K562 (cell line): ENCODE results near the gene TOX2. TPM values are rescaled to one million over a fixed set of nuclear protein-coding genes. Genes with fewer than 3 reads are reported as not detected.

Experiments
- ARHGAP35 ChIP-seq: fragments of 450-650 bp; IDR thresholded peaks from 2 replicates; pipeline ENCODE4 v1.6.1; 2018; ENCODE audit not compliant: partially characterized antibody
- ARID2 ChIP-seq: fragments of 450-650 bp; IDR thresholded peaks from 2 replicates; pipeline ENCODE4 v1.6.1; 2017; ENCODE audit warnings: antibody characterized with exemption, mild to moderate bottlenecking
- CREM ChIP-seq: IDR thresholded peaks from 2 replicates; pipeline ENCODE4 v1.6.1; 2014; ENCODE audit warnings: antibody characterized with exemption, low read depth
- GTF2B ChIP-seq: IDR thresholded peaks from 2 replicates; pipeline ENCODE4 v1.6.1; 2011; ENCODE audit not compliant: insufficient read length; ENCODE audit errors: extremely low read depth
- KLF1 ChIP-seq: fragments of 450-650 bp; IDR thresholded peaks from 2 replicates; pipeline ENCODE4 v1.6.1; 2016; ENCODE audit warnings: missing genetic modification characterization, missing compliant biosample characterization
- MAFK ChIP-seq: IDR thresholded peaks from 2 replicates; pipeline ENCODE4 v1.6.1; 2011; ENCODE audit warnings: low read length, improper control_type of control experiment
- MCM2 ChIP-seq: fragments of 450-650 bp; IDR thresholded peaks from 2 replicates; pipeline ENCODE4 v1.6.1; 2017; ENCODE audit warnings: low read depth, mild to moderate bottlenecking
- MED1 ChIP-seq: sonication (generic); formaldehyde crosslinking; IDR thresholded peaks from 2 replicates; pipeline ENCODE4 v1.8.1; 2023; ENCODE audit warnings: missing genetic modification reagents, borderline replicate concordance
- NR1H2 ChIP-seq: sonication (generic); formaldehyde crosslinking; IDR thresholded peaks from 2 replicates; pipeline ENCODE4 v1.4.0; 2020; ENCODE audit warnings: mild to moderate bottlenecking, missing genetic modification reagents
- NRF1 ChIP-seq, 2 experiments: fragments of 450-650 bp; IDR thresholded peaks in 1 of 2; conservative IDR thresholded peaks in 1 of 2; 2 replicates each; pipeline ENCODE4 v1.6.1; 2014; ENCODE audit warnings: mild to moderate bottlenecking in 2 of 2
- PML ChIP-seq: IDR thresholded peaks from 2 replicates; pipeline ENCODE4 v1.6.1; 2012; ENCODE audit warnings: low read length, inconsistent platforms
- RBM14 ChIP-seq: fragments of 200-400 bp; formaldehyde crosslinking; IDR thresholded peaks from 2 replicates; pipeline ENCODE4 v1.6.1; 2018; ENCODE audit warnings: low read depth, mild to moderate bottlenecking, low read length, moderate library complexity, borderline replicate concordance; ENCODE audit not compliant: insufficient read depth
- STAG1 ChIP-seq: sonication (generic); formaldehyde crosslinking; IDR thresholded peaks from 2 replicates; pipeline ENCODE4 v1.5.0; 2020; ENCODE audit warnings: missing genetic modification reagents, borderline replicate concordance
- XRCC4 ChIP-seq: IDR thresholded peaks from one replicate; pipeline ENCODE4 v1.6.1; 2011; ENCODE audit not compliant: insufficient read depth, insufficient read length; ENCODE audit errors: extremely low read depth
- YBX1 ChIP-seq: fragments of 450-650 bp; IDR thresholded peaks from 2 replicates; pipeline ENCODE4 v1.7.1; 2016; ENCODE audit warnings: mild to moderate bottlenecking
- ZNF57 ChIP-seq: fragments of 450-650 bp; formaldehyde crosslinking; IDR thresholded peaks from 2 replicates; pipeline ENCODE4 v1.4.0; 2020; ENCODE audit warnings: mild to moderate bottlenecking, moderate library complexity
- polyA plus RNA-seq, 8 experiments: library from polyadenylated mRNA; depleted of rRNA in 4 of 8; stranded (reverse) in 5 of 8; unstranded in 3 of 8; fragments of >200 nt; fragmentation: Nextera tagmentation in 2 of 8; fragmentation: Illumina TruSeq in 1 of 8; extraction: Ambion mirVana in 2 of 8; extraction: Trizol in 1 of 8; gene quantifications; 2 replicates each; pipeline versions ENCODE4 v1.2.1 to v1.2.3, GENCODE V29; 2011 to 2014; ENCODE audit warnings: inconsistent platforms in 1 of 8, missing spikeins in 1 of 8
- total RNA-seq, 7 experiments: library from RNA; depleted of rRNA in 6 of 7; stranded (reverse); fragments of >200 nt in 6 of 7; fragmentation: Illumina TruSeq in 2 of 7; extraction: Trizol in 2 of 7; gene quantifications; 2 replicates each; pipeline versions ENCODE4 v1.2.1 to v1.2.3, GENCODE V29; 2011 to 2021; ENCODE audit warnings: low replicate concordance in 1 of 7
- TF ChIP-seq, protein P1 (sequence below), 2 experiments: fragments of 450-650 bp; formaldehyde crosslinking in 1 of 2; IDR thresholded peaks; 2 replicates each; pipeline versions ENCODE4 v1.4.0 to v1.6.1; 2014 to 2020; ENCODE audit warnings: mild to moderate bottlenecking in 2 of 2, borderline replicate concordance in 1 of 2, low read depth in 1 of 2

Gene TOX2
- total and polyA plus RNA-seq, 9 of the 15 experiments (the other 6 are each of a cell fraction or from before 2014, with no cell fraction given) = not detected

DNA sequence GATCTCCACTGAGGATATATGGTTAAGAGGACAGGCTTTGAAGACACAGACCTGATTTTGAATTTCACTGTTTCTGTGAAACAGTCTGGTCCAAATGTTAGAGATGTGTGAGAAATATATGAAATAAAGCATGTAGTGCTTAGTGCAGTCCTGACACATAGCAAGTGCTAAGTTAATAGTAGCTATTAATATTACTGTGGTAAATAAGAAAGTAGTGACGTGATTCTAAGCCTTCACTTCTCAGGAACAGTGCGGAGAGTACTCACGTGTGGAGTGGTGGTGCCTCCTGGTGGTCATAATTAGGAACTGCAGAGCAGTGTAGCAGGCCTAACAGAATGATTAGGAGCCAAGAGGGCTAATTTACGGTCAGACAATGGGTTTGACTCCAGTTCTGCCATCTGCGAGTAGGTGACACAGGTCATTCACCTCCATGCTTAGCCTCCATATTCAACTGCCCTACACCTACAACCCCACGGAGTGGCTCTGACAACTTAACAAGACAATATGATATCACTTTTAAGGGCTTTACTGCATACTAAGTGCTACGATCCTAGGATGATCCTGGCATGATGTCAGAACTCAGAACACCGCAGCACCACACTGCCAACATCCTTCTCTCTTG lies 166.1 kb downstream of the TOX2 start (continued):
- TF ChIP-seq, protein P1, sequence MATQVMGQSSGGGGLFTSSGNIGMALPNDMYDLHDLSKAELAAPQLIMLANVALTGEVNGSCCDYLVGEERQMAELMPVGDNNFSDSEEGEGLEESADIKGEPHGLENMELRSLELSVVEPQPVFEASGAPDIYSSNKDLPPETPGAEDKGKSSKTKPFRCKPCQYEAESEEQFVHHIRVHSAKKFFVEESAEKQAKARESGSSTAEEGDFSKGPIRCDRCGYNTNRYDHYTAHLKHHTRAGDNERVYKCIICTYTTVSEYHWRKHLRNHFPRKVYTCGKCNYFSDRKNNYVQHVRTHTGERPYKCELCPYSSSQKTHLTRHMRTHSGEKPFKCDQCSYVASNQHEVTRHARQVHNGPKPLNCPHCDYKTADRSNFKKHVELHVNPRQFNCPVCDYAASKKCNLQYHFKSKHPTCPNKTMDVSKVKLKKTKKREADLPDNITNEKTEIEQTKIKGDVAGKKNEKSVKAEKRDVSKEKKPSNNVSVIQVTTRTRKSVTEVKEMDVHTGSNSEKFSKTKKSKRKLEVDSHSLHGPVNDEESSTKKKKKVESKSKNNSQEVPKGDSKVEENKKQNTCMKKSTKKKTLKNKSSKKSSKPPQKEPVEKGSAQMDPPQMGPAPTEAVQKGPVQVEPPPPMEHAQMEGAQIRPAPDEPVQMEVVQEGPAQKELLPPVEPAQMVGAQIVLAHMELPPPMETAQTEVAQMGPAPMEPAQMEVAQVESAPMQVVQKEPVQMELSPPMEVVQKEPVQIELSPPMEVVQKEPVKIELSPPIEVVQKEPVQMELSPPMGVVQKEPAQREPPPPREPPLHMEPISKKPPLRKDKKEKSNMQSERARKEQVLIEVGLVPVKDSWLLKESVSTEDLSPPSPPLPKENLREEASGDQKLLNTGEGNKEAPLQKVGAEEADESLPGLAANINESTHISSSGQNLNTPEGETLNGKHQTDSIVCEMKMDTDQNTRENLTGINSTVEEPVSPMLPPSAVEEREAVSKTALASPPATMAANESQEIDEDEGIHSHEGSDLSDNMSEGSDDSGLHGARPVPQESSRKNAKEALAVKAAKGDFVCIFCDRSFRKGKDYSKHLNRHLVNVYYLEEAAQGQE (IDR thresholded peaks at IDR 0.05; ENCODE audit: borderline replicate concordance) = peak; percentile 93
- TF ChIP-seq, protein P1 (CRISPR knock-in tag; IDR thresholded peaks at IDR 0.05; ENCODE audit: low read depth) = no peak
- no peak for TF ChIP-seq ARHGAP35
- TF ChIP-seq ARID2 = peak; percentile 79
- peak; percentile 45; the same call in 1 of the 2 replicates for TF ChIP-seq CREM
- TF ChIP-seq RBM14 = no peak
- TF ChIP-seq MAFK = no peak
- TF ChIP-seq GTF2B = no peak
- no peak for TF ChIP-seq XRCC4
- peak; percentile 91 for TF ChIP-seq STAG1 (CRISPR knock-in tag)
- no peak for TF ChIP-seq NR1H2 (CRISPR knock-in tag)
- TF ChIP-seq KLF1 (tag) = no peak
- no peak for TF ChIP-seq ZNF57 (CRISPR knock-in tag)
- TF ChIP-seq MED1 (CRISPR knock-in tag) = no peak
- TF ChIP-seq PML = no peak
- no peak for TF ChIP-seq YBX1
- no peak for TF ChIP-seq MCM2
- no peak for TF ChIP-seq NRF1 (conservative IDR thresholded peaks at IDR 0.05 in 1 of 2, IDR thresholded peaks at IDR 0.05 in 1 of 2)
